Activated CD4-positive, alpha-beta T cell treated with anti-CD3 and anti-CD28 coated beads, Interleukin-2, amount 50 U/mL, for 48 hours (primary cell): Measurements from ENCODE around the gene ZMYM1.
A peak's percentile ranks its signal among the peaks of the same experiment; 100 is the strongest.
"Not testable (repeated sequence)": the region's sequence is repeated elsewhere in the genome, so short reads cannot be mapped to it uniquely, and the experiment has no call there.

Experiments
- DNase-seq, 2 experiments: peaks; one replicate each; pipeline ENCODE4 v3.0.0-alpha.2; 2020

The ZMYM1 gene

DNA sequence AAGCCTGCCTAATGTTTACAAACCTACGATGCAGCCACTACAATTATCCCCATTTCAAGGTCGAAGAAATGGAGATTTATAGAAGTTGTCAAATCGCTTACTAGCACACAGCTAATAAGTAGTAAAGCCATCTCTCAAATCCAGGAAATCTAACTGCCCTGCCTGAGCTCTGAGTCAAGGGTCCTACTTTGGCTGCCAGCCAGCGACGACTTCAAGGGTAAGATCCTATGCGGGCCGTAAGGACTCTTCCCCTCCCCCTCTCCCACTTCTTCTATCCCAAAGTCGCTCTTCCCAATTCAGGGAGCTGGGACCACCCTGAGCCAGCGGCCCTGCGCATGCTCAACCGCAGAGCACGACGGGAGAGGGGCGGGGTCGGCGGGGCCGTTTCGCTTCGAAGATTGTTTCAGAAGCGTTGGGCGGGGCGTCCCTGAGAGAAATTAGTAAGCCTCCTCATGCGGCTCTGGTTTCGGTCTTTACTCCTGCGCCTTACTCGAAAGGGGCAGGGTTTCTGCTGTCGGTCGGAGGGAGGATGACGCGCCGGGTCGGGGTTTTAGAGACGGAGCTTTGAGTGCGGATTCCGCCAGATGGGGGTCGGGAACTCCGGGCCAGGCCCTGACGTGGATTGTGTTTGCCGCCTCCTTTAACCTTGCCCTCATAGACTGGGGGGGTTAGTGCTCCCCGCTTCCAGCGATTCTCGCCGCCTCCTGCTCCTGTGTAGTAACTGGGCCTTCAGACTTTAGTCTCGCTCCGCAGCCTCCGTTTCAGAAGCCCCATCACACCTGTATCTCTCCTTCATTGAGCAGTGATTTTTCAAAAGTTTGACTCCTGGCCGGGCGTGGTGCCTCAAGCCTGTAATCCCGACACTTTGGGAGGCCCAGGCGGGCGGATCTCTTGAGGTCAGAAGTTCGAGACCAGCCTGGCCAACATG, at the start of gene ZMYM1:
ZMYM1 (plus strand) TSS at position 383 of the 928 bp plus-strand sequence. CDS start 14,603 bp downstream, outside the sequence.
- peak; percentile 90 to 94 for DNase-seq

DNA sequence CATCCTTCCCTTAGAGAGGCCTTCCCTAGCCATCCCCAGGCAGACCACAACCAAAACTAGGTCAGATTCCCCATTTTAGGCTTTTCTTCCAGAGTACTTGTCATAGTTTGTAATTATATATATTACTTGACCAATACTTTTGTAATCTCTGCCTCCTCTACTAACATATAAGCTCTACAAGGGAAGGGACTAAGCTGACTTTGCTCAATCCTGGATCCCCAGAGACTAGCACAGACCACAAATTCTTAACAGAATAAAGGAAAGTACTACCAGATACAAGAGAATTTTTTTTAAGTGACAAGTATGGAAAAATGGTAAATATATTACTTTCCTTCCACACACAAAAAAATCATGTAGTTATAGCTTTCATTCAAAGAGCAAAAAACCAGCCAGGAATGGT, 49.4 kb upstream of the ZMYM1 start:
- DNase-seq: no peak

DNA sequence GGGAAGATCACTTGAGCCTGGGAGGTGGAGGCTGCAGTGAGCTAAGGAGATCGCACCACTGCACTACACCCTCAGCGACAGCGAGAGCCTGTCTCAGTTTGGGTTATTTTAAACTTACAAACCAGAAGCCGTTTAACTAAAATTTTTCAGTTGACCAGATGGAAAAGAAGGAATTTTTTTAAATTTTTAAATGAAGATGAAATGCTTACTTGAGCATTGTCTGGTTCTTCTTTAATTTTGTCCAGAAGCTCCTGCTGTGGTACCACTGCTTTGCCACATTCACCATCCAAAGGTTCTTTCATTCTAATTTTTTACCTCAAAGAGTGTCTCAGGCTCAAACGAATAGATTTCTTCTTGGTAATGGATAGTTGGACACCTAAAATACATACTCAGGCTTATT, 48.8 kb upstream of the ZMYM1 start:
- DNase-seq: no peak

DNA sequence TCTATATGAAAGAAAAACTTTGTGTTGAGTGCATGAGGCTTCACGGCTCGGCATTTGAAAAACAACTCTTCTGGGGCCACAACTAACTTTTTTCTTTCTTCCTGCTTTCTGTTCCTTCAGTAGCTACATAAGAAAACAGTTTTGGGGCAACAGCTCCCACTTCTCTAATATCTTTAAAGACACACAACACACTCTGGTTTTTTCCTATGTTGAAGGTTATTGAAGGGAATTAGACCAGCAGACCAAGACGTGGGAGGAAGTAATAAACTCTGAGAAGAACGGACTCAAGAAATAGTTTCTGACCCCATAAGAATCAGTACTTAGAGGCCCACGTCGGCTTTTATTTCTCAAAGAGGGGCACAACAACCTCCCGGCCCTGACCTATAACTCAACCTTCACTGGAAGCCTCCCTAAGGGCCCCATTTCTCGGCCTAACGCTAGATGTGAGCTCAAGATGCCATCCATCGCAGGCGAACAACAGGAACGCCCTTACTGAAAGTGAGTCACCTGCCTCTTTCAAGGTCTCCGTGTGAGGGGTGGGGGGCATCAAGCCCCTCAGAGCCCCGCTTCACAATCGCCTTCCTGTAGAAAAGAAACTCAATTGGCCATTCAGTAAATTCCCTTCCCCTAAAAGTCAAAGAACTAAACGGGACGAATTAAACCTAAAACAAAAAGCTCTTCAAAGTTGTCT, 48.3 kb upstream of the ZMYM1 start:
- peak; percentile 37 to 56 for DNase-seq

DNA sequence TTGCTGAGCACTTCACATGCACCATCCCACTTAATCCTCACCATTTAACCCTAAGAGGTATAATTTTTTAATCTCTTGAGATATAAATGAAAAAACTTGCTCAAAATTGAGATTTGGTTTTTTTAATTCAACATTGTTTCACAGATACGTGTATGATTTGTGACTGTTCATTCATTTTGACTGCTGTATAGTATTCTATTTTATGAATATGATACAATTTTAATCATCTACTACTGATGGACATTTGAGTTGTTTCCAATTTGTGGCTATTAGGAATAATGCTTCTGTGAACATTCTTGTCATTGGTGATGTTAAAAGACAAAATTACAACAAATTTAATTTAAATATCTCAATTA, 46.8 kb upstream of the ZMYM1 start:
- no peak for DNase-seq

DNA sequence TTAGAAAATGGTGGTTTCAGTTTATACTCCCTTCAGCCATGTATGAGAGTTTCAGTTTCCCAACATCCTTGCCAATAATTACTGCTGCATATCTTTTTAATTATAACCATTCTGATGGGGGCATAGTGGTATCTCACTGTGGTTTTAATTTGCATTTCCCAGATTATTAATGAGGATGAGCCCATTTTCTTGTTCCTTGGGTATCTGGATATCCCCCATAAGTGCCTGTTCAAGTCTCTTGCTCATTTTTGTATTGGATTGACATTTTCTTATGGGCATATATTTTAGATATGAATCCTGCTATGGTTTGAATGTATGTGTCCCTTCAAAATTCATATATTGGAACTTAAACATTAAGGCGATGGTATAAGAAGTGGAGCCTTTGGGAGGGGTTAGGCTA, 45.8 kb upstream of the ZMYM1 start:
- no peak for DNase-seq

DNA sequence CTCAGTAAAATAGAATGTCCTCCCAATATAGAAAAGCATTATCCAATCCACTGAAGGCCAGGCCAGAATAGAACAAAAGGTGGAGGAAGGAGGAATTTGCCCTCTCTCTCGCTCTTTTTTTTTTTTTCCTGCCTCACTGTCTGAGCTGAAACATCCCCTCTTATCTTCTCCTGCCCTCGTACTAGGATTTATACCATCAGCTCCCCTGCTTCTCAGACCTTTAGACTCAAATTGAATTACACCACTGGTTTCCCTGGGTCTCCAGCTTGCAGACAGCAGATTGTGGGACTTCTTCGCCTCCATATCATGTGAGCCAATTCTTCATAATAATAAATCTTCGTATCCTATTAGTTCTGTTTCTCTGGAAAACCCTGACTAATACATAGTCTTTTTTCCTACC, 42.6 kb upstream of the ZMYM1 start:
- DNase-seq: no peak

DNA sequence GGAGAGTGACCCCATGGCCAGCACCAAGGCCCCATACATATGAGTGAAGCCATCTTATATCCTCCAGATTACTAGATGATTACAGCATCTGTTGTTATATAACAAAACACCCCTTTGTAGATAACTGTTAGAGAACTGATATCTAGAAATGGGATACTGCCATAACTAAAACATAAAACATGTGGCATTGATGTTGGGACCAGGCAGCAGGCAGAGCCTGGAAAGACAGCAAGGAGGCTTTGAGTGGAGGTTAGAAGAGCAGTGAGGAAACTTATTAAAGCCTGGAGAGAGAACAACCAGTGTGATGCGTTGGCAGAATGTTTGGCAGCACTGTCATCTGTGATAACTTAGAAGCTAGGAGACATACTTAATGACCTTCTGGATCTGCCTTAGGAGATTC, 42.0 kb upstream of the ZMYM1 start:
- DNase-seq: no peak

DNA sequence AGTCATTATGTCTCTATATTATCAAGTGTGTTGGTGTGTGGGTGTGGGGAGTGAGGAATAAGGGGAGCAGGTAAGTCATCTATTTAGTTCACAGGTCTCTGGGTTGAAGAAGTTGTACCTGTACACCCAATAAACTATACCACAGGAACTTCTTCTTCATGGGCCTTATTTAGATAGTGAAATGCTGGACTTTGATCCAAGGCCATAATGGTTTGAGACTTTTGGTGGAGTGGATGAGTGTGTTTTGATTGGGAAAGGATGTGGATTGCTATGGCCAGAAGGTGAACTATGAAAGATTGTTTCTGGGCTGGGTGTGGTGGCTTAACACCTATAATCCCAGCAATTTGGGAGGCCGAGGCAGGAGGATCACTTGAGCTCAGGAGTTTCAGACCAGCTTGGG, 40.5 kb upstream of the ZMYM1 start:
- DNase-seq: no peak

DNA sequence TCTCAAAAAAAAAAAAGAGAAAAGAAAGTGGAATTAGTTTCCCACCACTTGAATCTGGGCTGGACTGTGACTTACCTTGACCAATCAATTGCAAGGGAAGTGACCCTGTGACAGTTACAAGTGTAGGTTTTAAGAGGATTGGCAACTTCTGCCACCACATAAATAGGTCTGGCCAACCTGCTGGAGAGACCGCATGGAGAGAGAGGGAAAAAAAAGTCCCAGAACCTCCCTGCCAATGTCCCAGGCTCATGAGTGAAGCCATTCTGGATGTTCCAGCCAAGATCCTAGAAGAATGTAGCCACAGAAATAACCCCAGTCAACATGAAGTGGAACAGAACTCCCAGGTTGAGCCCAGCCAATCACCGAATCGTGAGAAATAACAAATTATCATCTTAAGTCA, 35.7 kb upstream of the ZMYM1 start:
- no peak for DNase-seq

DNA sequence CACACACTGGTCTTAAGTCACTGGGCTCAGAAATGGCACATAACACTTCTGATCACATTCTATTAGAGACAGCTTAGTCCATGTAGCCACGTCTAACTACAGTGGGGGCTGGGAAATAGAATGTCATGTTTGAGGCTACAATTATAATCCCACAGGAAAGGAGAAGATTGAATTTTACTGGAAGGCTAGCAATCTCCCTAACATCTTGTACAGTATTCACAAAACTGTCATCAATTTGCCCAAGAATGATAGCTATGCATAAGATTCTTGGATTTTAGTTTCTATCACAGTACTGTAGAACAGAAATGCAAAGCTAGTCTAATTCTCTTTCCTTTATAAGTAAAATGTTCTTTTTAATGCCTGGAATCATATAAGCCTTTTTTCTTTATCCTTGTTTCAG, 34.8 kb upstream of the ZMYM1 start:
- DNase-seq: no peak

DNA sequence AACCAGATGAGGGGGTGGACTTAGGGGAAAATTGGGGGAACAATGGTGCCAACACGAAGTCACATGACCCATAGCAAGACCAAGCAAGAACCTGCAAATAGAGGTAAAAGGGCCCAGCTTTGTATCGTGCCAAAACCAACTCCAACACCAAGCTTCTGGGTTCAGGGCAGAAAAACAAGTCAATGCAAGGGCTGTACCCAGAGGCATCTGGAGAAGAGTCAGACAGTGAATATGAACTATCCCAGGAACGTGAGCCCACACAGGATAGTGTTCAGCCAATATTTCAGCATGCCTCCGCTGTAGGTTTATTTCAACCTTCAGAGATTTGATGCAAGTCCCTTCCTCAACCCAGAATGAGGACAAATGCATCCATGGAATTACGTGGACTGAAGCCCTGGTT, 32.5 kb upstream of the ZMYM1 start:
- DNase-seq: no peak

DNA sequence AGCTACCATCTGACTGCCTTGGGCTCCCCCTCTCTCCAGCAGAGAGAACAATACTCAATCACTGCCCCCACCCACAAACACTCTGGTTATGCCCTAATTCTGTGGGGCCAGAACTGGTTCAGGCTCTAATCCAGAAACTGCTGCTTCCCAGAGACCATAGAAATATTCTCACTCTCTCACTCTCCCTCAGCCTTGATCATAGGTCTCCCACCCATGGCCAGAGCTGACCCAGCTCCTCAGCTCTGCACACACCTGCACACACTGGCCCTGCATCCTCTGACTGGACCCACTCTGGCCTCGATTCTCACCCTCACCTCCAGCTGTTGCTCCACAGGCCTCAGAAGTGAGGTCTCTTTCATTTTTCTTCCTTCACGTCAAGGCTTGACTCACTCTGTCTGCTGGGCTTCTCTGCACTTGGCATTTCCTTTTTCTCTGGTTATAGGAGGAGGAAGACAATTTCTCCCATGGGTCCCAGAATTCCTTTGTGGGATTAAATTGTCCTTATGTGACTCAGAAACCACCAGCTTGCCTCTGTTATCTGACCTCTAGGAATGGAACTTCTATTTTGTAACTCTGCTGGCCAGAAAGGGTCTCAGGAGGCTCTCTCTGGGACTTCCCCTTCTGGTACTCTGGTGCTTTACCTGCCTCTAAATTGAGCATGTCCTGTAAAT, 31.9 kb upstream of the ZMYM1 start:
- DNase-seq: no peak

DNA sequence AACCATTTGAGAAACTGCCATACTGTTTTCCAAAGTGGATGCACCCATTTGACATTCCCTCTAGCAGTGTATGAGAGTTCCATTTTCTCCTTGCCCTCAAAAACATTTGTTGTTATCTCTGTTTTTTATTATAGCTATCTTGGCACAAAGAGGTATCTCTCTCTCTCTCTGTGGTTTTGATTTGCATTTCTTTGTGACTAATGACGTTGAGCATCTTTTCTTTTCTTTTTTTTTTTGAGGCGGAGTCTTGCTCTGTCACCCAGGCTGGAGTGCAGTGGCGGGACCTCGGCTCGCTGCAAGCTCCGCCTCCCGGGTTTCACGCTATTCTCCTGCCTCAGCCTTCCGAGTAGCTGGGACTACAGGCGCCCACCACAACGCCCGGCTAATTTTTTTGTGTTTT, 30.1 kb upstream of the ZMYM1 start:
- DNase-seq: no peak

DNA sequence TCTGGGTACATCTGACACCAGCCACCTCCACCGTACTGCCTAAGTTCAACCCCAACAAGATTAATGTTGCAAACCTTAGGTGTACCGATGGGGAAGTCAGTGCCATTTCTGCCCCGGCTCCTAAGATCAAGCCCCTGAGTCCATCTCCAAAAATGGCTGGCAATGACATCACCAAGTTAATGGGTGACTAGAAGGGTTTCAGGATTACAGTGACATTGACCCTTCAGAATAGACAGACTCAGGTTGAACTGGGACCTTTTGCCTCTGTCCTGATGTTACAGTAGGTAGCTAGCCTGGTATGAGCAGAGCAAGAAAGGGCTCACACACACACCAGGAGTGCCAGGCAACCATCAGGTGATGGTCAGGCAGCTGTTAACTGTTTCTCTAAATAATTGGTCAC, 25.8 kb upstream of the ZMYM1 start:
- no peak for DNase-seq

DNA sequence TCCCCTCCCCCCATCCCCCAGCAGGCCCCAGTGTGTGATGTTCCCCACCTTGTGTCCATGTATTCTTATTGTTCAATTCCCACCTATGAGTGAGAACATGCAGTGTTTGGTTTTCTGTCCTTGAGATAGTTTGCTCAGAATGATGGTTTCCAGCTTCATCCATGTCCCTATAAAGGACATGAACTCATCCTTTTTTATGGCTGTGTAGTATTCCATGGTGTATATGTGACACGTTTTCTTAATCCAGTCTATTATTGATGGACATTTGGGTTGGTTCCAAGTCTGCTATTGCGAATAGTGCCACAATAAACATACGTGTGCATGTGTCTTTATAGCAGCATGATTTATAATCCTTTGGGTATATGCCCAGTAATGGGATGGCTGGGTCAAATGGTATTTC, 24.9 kb upstream of the ZMYM1 start:
- DNase-seq: not testable (repeated sequence)

DNA sequence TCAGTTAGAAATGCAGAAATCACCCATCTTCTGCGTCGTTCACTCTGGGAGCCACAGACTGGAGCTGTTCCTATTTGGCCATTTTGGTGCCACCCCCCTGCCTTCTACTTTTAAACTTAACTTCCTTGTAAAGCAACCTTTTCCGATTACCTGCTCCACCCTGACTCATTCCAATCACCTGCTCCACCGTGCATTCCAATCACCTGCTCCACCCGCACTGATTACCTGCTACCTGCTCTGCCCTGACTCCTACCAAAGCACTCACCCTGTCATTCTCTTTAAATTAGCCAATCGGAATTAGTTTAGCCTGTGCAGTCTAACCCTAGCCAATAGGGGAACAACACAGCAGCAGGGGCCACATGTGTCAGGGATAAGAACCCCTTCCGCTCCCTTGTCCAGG, 20.9 kb upstream of the ZMYM1 start:
- DNase-seq: not testable (repeated sequence)

DNA sequence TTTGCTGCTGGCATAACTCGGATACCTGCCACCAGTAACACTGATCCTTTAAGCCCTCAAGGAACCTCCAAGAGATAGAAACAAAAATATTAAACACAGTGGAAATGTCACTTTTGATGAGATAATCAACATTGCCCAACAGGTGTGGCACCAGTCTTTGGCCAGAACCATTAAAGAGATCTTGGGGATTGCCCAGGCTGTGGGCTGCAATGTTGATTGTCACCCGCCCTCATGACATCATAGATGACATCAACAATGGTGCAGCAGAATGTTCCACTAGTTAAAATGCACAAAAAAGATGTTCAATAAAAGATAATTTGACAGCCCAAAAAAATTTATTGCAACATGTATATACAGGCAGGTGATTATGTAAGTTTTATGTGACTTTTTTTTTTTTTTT, 20.2 kb upstream of the ZMYM1 start:
- no peak for DNase-seq

DNA sequence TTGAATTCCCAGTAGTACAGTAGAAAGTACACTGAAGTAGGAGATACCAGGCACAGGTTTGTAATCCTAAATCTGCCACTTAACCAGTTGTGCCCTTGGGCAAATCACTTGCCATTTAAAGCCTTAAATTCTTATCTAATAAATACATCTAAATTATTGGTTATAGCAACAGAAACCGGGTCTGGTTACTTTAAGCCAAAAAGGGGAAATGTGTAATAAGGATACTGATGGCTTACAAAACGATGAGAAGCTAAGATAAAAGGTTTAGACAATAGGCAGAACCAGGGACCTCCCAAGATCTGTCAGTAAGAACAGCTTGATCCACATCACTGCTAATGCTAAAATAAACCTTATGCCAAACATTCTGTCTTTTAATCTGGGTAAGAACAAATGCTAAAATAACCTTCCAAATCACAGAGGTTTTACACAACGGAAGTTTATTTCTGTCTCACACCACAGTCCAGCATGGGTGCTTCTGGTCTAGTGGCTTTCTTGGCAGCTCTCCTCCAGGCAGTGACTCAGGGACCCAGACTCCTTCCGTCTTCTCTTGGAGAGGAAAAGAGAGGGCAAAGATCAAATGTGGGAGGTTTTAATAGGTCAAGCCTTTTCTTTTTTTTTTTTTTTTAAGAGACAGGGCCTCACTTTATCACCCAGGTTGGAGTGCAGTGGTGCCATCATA, 16.5 kb upstream of the ZMYM1 start:
- DNase-seq: no peak

DNA sequence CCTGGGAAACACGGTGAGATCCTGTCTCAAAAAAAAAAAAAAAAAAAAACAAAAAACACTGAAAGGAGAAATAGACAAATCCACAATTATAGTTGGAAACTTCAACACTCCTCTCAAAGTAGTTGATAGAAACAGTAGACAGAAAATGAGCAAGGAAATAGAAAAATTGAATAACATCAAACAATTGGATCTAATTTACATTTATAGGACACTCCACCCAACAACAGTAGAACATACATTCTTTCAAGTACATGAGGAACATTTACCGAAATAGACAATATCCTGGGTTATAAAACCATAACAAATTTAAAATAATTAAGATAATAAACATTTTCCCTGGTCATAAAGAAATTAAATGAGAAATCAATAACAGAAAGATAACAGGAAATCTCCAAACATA, 14.9 kb upstream of the ZMYM1 start:
- DNase-seq: no peak

DNA sequence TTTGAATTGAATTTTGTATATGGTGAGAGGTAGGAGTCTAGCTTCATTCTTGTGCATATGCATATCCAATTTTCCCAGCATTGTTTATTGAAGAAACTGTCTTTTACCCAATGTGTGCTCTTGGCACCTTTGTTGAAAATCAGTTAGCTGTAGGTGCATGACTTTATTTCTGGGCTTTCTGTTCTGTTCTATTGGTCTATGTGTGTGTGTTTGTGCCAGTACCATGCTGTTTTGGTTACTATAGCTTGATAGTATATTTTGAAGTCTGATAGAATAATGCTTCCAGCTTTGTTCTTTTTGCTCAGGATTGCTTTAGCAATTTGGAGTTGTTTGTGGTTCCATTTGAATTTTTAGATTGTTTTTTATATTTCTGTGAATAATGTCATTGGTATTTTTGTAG, 9.4 kb upstream of the ZMYM1 start:
- no peak for DNase-seq

DNA sequence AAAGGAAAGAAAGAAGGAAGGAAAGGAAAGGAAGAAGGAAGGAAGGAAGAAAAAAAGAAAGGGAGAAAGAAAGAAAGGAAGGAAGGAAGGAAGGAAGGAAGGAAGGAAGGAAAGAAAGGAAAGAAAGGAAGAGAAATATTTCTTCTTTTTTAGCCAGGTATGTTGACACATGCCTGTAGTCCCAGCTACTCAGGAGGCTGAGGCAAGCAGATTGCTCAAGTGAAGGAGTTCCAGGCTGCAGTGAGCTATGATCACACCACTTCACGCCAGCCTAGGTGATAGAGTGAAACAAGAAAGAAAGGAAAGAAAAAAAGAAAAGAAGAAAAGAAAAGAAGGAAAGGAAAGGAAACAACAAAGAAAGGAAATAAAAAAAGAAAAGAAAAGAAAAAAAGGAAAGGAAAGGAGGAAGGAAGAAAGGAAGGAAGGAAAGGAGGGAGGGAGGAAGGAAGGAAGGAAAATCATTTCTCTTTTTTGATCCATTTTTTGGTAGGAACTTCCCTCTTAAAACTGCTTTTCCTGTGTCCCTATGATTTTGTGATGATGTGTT, 5.8 kb upstream of the ZMYM1 start:
- no peak for DNase-seq

DNA sequence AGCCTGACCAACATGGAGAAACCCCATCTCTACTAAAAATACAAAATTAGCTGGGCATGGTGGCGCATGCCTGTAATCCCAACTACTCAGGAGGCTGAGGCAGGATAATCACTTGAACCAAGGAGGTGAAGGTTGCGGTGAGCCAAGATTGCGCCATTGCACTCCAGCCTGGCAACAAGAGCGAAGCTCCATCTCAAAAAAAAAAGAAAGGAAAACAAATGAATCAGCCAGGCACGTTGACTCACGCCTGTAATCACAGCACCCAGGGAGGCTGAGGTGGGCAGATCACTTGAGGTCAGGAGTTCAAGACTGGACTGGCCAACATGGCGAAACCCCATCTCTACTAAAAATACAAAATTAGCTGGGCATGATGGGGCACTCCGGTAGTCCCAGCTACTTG, 2.8 kb upstream of the ZMYM1 start:
- not testable (repeated sequence) for DNase-seq
